IPS-15b (cell line): ENCODE data around the gene ETV6.

Source experiments
- H3K27me3 ChIP-seq: one replicate; pipeline ENCODE4 v1.6.1; 2013; ENCODE audit warnings: low read length; ENCODE audit not compliant: control insufficient read depth, insufficient read depth
- H3K36me3 ChIP-seq: one replicate; pipeline ENCODE4 v1.6.1; 2013; ENCODE audit warnings: low read length; ENCODE audit not compliant: control insufficient read depth, insufficient read depth
- H3K4me1 ChIP-seq: one replicate; pipeline ENCODE4 v1.6.1; 2013; ENCODE audit warnings: mild to moderate bottlenecking, low read length; ENCODE audit not compliant: control insufficient read depth, insufficient read depth
- H3K4me3 ChIP-seq: one replicate; pipeline ENCODE4 v1.5.1; 2013; ENCODE audit warnings: low read depth, low read length
- H3K9ac ChIP-seq: one replicate; pipeline ENCODE4 v1.6.1; 2013; ENCODE audit warnings: low read depth, mild to moderate bottlenecking, low read length
- H3K9me3 ChIP-seq: one replicate; pipeline ENCODE4 v1.6.1; 2013; ENCODE audit warnings: mild to moderate bottlenecking, low read length; ENCODE audit not compliant: control insufficient read depth, insufficient read depth

ETV6 gene

DNA sequence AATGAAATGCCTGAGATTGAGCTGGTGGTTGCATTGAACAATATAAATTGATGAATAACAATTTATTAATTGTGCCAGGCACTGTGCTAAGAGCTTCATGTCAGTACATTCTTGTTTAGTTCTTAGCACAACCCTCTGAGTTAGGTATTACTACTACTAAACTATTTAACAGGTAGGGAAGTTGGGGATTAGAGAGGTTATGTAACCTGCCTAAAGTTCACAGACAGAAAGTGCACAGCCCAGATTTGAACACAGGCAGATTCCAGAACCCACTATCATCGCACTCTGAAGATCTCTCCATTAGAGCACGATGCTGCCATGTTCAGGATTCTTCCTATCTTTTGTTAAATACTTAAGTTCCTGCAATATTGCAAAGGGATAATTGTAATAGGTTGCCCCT is 49.3 kb downstream of the ETV6 start:
- no peak overlapping the region for H3K9ac ChIP-seq
- no peaks in the 10 kb centered on the region for H3K9me3 ChIP-seq
- no peaks in the 10 kb centered on the region for H3K36me3 ChIP-seq
- no peaks in the 10 kb centered on the region for H3K4me1 ChIP-seq
- no peaks in the 10 kb centered on the region for H3K27me3 ChIP-seq
- H3K4me3 ChIP-seq = no peak overlapping the region

DNA sequence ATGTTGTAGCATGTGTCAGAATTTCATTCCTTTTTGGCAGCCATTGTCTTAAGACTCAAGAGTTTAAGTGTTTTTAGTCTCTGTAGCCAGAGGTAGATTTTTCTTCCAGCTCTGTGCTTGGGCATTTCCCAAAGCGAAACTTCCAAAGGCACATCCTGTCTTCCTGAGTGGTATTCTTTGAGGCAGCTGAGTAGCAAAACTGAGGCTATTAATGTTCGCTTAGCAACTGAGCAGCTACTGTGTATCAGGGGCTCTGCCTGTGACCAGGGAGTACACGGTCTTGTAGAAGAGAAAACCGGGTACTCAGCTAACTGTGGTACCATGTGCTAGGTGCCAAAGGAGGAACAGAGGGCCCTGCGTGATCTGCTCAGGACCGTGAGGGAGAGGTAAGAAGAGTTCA is 52.0 kb downstream of the ETV6 start:
- no peaks in the 10 kb centered on the region for H3K4me1 ChIP-seq
- H3K4me3 ChIP-seq = no peak overlapping the region
- H3K36me3 ChIP-seq = no peaks in the 10 kb centered on the region
- no peaks in the 10 kb centered on the region for H3K27me3 ChIP-seq
- H3K9me3 ChIP-seq = no peaks in the 10 kb centered on the region
- H3K9ac ChIP-seq = no peak overlapping the region

DNA sequence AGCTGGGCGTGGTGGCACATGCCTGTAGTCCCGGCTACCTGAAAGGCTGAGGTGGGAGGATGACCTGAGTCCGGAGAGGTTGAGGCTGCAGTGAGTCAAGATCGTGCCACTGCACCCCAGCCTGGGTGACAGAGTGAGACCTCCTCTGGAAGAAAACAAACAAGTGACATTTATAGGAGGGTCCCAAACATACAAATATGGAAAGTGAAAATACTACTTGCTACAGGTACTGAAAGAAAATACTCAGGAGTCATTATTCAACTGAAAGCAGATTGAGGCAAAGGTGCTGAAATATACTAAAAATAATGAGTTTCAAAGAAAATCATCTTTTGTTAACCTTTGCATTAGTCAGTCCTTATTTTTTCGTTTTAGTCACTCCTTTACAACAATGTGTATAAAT is 53.5 kb downstream of the ETV6 start:
- no peaks in the 10 kb centered on the region for H3K36me3 ChIP-seq
- no peak overlapping the region for H3K4me3 ChIP-seq
- H3K9ac ChIP-seq = no peak overlapping the region
- H3K9me3 ChIP-seq = no peaks in the 10 kb centered on the region
- peaks cover 3% of the 10 kb centered on the region for H3K4me1 ChIP-seq
- no peaks in the 10 kb centered on the region for H3K27me3 ChIP-seq

DNA sequence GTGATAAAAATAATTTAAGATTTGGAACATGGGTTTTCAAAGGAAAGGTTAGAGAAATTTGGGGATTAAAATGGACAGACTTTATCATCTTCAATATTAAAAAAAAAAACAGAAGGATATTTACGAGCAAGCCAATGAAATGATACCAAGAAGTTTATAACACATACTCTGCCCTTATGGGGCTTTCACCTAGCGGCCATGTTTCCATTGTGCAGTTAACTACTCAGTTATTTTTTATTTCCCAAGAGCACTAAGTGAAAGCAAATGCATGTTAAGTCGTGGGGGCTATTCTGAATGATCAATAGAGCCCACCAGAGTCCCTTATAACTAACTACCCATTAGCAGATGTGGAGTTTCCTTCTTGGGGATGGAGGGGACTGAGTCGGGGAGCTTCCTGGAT is 53.9 kb downstream of the ETV6 start:
- peaks cover 3% of the 10 kb centered on the region for H3K4me1 ChIP-seq
- no peaks in the 10 kb centered on the region for H3K36me3 ChIP-seq
- no peaks in the 10 kb centered on the region for H3K9me3 ChIP-seq

DNA sequence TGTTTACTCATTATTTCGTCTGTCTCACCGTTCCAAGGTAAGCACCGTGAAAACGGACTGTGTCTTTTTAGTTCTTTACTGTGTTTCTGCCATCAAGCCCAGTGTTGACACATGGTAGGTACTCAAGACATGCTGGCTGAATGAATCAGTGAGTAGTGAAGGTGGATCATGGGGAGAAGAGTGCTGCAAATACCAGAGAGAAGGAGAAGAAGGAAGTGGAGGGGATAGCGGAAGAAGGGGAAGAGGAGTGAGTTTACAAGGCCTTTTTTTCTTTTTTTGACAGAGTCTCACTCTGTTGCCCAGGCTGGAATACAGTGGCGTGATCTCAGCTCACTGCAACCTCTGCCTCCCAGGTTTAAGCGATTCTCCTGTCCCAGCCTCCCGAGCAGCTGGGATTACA is 54.6 kb downstream of the ETV6 start:
- H3K4me3 ChIP-seq = no peak overlapping the region
- peaks cover 3% of the 10 kb centered on the region for H3K4me1 ChIP-seq

More for the DNA sequence above, 53.9 kb downstream of the ETV6 start:
- Histone ChIP-seq H3K9ac (no peak overlapping the region), H3K4me3 (no peak overlapping the region), H3K27me3 (no peaks in the 10 kb centered on the region)

DNA sequence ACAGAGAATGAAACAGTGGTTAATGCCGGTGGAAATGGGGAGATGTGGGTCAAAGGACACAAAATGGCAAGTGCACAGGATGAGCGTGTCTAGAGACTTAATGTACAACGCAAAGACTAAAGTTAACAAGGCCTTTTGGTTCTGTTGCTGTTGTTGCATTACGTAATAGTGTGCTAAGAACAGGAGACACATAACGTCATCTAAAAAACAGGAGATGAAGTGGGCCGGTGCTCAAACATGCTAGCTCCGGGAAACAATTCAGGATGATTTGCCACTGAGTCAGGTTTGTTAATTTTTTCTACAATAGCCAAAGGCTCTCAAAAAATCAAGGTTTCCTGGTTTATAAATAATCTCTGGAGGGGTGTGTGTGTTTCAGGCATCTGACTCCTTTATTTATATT is 55.5 kb downstream of the ETV6 start:
- no peaks in the 10 kb centered on the region for H3K27me3 ChIP-seq
- H3K9ac ChIP-seq = no peak overlapping the region
- H3K4me1 ChIP-seq = peaks cover 3% of the 10 kb centered on the region
- no peak overlapping the region for H3K4me3 ChIP-seq
- no peaks in the 10 kb centered on the region for H3K9me3 ChIP-seq
- no peaks in the 10 kb centered on the region for H3K36me3 ChIP-seq

More for the DNA sequence above, 54.6 kb downstream of the ETV6 start:
- no peaks in the 10 kb centered on the region for H3K36me3 ChIP-seq
- H3K9ac ChIP-seq = no peak overlapping the region
- H3K9me3 ChIP-seq = no peaks in the 10 kb centered on the region
- H3K27me3 ChIP-seq = no peaks in the 10 kb centered on the region

DNA sequence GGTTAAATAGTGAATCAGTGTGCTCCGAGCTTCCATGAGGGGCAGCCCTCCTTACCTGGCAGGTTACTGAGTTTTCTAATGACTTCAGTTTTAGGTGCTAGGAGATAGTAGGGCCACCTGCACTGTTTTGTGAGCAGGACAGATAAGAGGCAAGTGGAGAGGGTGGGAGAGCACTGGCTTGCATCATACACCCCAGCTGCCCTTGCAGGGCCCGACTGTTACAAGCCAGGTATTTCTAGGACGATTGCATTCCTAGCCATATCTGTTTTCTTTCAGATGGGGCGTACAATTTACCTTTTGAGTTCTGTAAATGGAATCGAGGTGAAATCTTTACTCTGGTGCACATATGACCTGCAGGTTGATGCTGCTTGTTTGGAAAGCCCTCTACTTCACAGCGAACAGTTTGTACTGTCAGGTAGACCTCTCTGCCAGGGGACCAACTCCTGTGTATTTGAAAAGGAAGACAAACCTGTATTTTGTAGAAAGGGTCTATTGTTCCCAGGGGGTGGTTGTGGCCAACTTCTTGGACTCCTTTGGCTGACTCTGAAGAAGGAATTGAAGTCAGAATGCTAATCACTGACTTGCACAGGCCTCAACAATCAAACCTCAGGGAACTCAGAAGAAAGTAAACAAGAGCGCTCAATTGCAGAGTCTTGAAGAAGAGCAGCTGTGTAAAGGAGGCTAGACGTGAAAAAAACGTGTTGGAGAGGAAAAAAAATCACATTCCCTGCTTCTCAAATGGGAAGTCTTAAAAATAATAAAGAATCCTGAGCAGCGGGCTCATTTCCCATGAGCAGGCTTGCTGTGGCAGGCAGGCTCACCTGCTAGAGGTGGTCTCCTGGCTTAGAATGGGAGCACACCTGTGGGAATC is 57.3 kb downstream of the ETV6 start:
- no peak overlapping the region for H3K4me3 ChIP-seq
- peaks cover 3% of the 10 kb centered on the region for H3K4me1 ChIP-seq
- no peaks in the 10 kb centered on the region for H3K27me3 ChIP-seq
- H3K9me3 ChIP-seq = no peaks in the 10 kb centered on the region
- no peak overlapping the region for H3K9ac ChIP-seq
- H3K36me3 ChIP-seq = no peaks in the 10 kb centered on the region

DNA sequence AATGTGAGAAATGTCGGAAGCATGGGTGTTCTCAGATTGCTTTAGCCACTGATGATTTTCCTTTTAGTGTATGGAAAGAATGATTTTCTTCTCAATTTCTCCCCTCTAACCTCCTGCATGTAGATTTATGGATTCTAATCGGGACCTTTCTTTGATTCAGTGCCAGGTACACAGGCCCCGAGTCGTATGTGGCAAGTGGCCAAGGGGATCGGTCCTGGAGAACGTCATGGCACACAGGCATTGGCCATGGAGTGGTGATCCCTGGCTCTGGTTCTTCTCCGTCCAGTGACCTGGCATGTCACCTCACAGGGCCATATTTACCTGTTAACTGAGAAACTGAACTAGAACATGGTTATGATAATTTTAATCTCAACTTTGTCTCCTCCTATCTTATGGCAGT is 58.1 kb downstream of the ETV6 start:
- H3K9me3 ChIP-seq = no peaks in the 10 kb centered on the region
- H3K36me3 ChIP-seq = no peaks in the 10 kb centered on the region
- H3K27me3 ChIP-seq = no peaks in the 10 kb centered on the region
- H3K4me1 ChIP-seq = peaks cover 3% of the 10 kb centered on the region
- H3K9ac ChIP-seq = peak overlapping the region; percentile 3
- no peak overlapping the region for H3K4me3 ChIP-seq

DNA sequence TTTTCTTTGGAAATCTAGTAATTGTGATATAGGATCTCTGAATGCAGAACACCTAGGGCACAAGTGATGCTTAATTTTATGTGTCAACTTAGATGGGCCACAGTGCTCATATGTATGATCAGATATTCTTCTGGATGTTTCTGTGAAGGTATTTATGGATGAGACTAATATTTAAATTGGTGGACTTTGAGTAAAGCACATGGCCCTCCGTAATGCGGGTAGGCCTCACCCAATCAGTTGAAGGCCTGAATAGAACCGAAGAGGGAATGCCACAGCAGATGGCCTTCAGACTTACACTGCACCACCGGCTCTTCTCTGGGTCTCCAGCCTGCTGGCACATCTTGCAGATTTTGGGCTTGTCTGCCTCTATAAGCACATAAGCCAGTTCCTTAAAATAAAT is 60.0 kb downstream of the ETV6 start:
- H3K9ac ChIP-seq = no peak overlapping the region
- peaks cover 3% of the 10 kb centered on the region for H3K4me1 ChIP-seq
- no peaks in the 10 kb centered on the region for H3K36me3 ChIP-seq
- H3K9me3 ChIP-seq = no peaks in the 10 kb centered on the region
- H3K27me3 ChIP-seq = no peaks in the 10 kb centered on the region
- no peak overlapping the region for H3K4me3 ChIP-seq

DNA sequence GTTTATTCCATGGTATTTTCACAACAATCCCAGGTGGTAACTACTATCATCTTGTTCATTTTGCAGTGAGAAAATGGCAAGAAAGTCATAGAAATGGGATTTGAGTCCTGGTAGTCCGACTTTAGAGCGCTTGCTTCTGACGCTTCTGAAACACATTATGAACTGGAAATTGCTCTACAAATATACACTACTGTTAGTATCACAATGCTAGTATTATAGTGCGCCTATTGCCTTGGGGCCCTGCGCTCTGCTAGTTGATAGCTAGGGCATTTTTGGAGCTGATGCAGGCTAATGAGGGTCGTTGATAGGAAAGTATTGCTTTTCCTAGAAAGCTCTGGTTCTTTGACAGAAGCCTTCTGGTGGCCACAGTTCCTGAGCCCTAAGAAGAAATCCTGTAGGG is 61.0 kb downstream of the ETV6 start:
- peaks cover 3% of the 10 kb centered on the region for H3K4me1 ChIP-seq
- H3K27me3 ChIP-seq = no peaks in the 10 kb centered on the region
- H3K9ac ChIP-seq = no peak overlapping the region
- no peaks in the 10 kb centered on the region for H3K36me3 ChIP-seq
- H3K9me3 ChIP-seq = no peaks in the 10 kb centered on the region
- no peak overlapping the region for H3K4me3 ChIP-seq

DNA sequence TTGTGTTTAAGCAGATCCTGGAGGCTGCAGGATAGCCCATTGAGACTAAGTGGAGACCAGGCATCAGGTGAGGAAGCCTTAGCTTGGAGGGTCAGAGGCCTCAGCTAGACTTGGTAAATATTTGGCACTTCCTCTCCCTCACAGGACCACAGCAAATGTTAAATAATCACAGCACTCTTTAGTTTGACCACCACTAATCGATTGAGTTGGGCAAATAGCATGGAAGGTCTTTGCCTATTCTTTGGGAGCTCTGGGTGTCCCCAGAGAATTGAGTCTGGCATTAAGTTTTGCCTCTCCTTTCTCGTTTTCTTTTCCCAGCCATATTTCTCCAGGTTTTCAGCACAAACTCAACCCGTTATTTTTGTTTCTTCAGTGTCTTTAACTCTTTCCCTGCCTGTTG is 61.4 kb downstream of the ETV6 start:
- Histone ChIP-seq H3K9me3 (no peaks in the 10 kb centered on the region), H3K4me1 (peaks cover 3% of the 10 kb centered on the region), H3K27me3 (no peaks in the 10 kb centered on the region), H3K36me3 (no peaks in the 10 kb centered on the region), H3K9ac (no peak overlapping the region), H3K4me3 (no peak overlapping the region)

DNA sequence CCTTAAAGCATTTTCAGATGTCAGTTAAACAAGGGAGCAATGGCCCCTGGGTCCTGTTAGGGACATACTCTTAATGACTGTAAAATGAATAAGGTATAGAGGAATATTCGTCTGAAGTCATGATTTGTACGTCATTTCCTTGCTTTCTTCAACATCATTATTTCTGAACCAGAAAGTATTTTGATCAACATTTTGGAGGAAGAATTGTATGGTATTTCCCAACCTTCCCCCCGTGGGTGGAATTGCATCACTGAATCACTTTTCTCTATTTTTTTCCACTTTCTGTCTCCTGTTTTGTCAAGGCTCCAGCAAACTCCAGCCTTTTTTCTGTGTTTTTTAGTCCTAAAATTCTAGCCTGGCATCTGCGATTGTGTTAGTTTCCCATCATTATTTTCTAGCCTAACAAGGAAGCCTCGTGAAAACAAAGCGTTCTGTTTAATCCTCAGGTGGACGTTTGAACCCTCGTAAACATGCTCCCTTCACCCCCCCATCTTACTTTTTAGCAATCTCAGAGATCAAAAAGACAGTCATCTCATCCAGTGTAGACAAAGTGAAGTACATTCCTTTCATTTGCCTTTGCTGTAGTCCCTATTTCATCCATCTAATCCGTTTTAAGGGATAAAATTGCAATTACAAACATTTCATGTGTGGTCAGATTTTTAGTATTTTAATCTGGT is 62.3 kb downstream of the ETV6 start:
- no peak overlapping the region for H3K9ac ChIP-seq
- no peaks in the 10 kb centered on the region for H3K9me3 ChIP-seq
- H3K4me1 ChIP-seq = peaks cover 3% of the 10 kb centered on the region
- no peak overlapping the region for H3K4me3 ChIP-seq
- H3K36me3 ChIP-seq = no peaks in the 10 kb centered on the region
- no peaks in the 10 kb centered on the region for H3K27me3 ChIP-seq
